Glutamatergic neuron (in vitro differentiated cells): ENCODE measurements around the gene IGFBPL1. TPM values are rescaled to one million over a fixed set of nuclear protein-coding genes. Genes with fewer than 3 reads are reported as not detected.

ENCODE experiments used
- DNase-seq: peaks from one replicate; pipeline ENCODE4 v3.0.0; 2022
- H3K27ac Mint-ChIP-seq: one replicate; pipeline ENCODE4 v1.8.0; 2020; ENCODE audit warnings: mild to moderate bottlenecking, mixed read lengths, inconsistent platforms; ENCODE audit not compliant: unreplicated experiment
- H3K27me3 Mint-ChIP-seq: one replicate; pipeline ENCODE4 v1.8.0; 2020; ENCODE audit warnings: mild to moderate bottlenecking, moderate library complexity, mixed read lengths, inconsistent platforms; ENCODE audit not compliant: unreplicated experiment
- H3K36me3 Mint-ChIP-seq: one replicate; pipeline ENCODE4 v1.8.0; 2020; ENCODE audit warnings: mild to moderate bottlenecking, mixed read lengths, inconsistent platforms; ENCODE audit not compliant: unreplicated experiment
- H3K4me1 Mint-ChIP-seq: one replicate; pipeline ENCODE4 v1.8.0; 2020; ENCODE audit warnings: mild to moderate bottlenecking, low read depth, mixed read lengths, inconsistent platforms; ENCODE audit not compliant: unreplicated experiment
- H3K4me3 Mint-ChIP-seq: one replicate; pipeline ENCODE4 v1.8.0; 2020; ENCODE audit warnings: mild to moderate bottlenecking, mixed read lengths, inconsistent platforms; ENCODE audit not compliant: unreplicated experiment
- H3K9me3 Mint-ChIP-seq: one replicate; pipeline ENCODE4 v1.8.0; 2020; ENCODE audit warnings: mild to moderate bottlenecking, moderate library complexity, mixed read lengths, inconsistent platforms; ENCODE audit not compliant: unreplicated experiment
- CTCF ChIP-seq: fragments of 200-600 bp; sonication (generic); IDR thresholded peaks from one replicate; pipeline ENCODE4 v1.5.0; 2021; ENCODE audit not compliant: partially characterized antibody, unreplicated experiment
- total RNA-seq: library from RNA; stranded (reverse); fragmentation: NEBNext Ultra II Directional; extraction: Animal tissue kit (Norgen Biotek cat#: 25700); gene quantifications from one replicate; pipeline ENCODE4 v1.2.1, GENCODE V29; 2021; ENCODE audit not compliant: unreplicated experiment

Gene IGFBPL1
- total RNA-seq, 1 donor from 2014 or later, result 590 TPM

DNA sequence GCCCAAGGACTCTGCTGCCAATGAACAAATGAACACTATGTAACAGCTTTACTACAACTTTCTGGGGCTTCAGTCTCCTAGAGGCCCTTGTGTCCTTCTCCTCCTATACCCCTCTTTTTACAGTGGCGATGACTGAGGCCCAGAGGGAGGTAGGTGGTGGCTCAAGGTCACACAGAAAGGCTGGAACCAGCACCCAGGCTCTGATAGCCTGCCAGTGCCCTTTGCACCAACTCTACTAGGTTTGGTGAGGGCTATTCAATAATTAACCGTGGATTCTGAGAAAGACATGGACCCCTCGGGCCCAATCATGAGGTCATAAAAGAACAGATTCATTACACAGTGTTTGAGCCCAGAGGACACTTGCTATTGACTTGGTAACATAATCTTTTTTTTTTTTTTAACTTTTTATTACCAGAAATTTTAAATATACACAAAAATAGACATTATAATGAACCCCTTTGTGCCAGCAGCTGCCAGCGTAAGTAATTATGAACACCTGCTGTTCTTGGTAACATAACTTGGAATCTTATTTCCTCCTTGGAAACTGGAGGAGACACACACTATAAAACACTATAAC lies 37.8 kb downstream of the IGFBPL1 start:
- Mint-ChIP-seq H3K27me3 (no peaks in the 10 kb centered on the region), H3K4me3 (no peak overlapping the region), H3K4me1 (no peaks in the 10 kb centered on the region), H3K36me3 (peaks cover 19% of the 10 kb centered on the region), H3K27ac (no peak overlapping the region), H3K9me3 (peaks cover 12% of the 10 kb centered on the region)
- no peak for DNase-seq
- no peak for TF ChIP-seq CTCF

- peaks cover 3% of the 10 kb centered on the region for H3K4me1 Mint-ChIP-seq
- no peaks in the 10 kb centered on the region for H3K27me3 Mint-ChIP-seq
Observed at GRCh38 chr9:38385896-38386295, 38.4 kb downstream of the IGFBPL1 start.

DNA sequence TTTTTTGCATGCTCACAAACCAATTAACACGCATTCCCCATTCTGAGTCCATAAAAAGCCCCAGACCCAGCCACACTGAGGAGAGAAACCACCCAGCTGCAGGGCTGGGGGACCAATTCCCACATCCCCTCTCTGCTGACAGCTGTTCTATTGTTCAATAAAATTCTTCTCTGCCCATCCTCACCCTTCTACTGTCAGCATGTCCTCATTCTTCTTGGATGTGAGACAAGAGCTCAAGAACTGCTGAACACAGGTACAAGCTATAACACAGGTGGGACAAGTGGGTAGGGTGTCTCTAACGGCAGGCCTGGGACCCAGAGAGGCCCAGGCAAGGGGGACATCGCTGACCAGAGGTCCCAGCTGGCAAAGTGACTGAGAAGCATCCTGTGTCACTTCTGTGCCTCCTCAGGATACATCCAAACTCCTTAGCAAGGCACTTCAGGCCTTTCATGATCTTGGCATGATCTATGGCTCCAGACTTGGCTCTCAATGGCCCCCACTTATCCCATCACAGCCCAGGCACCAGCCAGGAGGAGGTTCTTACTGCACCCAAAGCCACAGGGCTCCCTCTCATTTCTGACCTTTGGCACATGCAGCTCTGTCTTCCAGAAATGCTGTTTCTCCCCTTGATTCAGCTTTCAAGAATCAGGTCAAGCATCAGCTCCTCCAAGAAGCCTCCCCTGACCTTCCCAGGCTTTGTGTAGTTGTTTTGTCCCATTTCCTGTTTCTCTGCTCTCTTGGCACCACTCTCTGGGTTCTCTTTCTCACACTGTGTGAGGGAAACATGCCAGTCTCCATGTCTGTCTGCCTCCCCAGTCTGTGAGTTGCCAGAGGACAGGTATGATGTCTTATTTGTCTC lies 39.0 kb downstream of the IGFBPL1 start:
- TF ChIP-seq CTCF, result no peak
- Mint-ChIP-seq H3K4me1 (peaks cover 7% of the 10 kb centered on the region), H3K9me3 (peaks cover 12% of the 10 kb centered on the region), H3K36me3 (peaks cover 19% of the 10 kb centered on the region), H3K27ac (no peak overlapping the region), H3K27me3 (no peaks in the 10 kb centered on the region), H3K4me3 (no peak overlapping the region)
- no peak for DNase-seq

More at GRCh38 chr9:38385896-38386295, 38.4 kb downstream of the IGFBPL1 start:
- H3K27ac Mint-ChIP-seq, result no peak overlapping the region
- no peak for TF ChIP-seq CTCF
- H3K36me3 Mint-ChIP-seq, result peaks cover 19% of the 10 kb centered on the region
- no peak overlapping the region for H3K4me3 Mint-ChIP-seq
- DNase-seq, result no peak
- H3K9me3 Mint-ChIP-seq, result peaks cover 12% of the 10 kb centered on the region

- H3K27me3 Mint-ChIP-seq, result no peaks in the 10 kb centered on the region
- no peak overlapping the region for H3K27ac Mint-ChIP-seq
- H3K9me3 Mint-ChIP-seq, result peaks cover 12% of the 10 kb centered on the region
- peaks cover 23% of the 10 kb centered on the region for H3K36me3 Mint-ChIP-seq
- H3K4me3 Mint-ChIP-seq, result no peak overlapping the region
- no peak for DNase-seq
- H3K4me1 Mint-ChIP-seq, result peaks cover 7% of the 10 kb centered on the region
- no peak for TF ChIP-seq CTCF
Observed at GRCh38 chr9:38382141-38382540, 42.1 kb downstream of the IGFBPL1 start.
